NB4 (cell line): ENCODE results near the gene SCGB1D4.

ENCODE experiments used
- DNase-seq: peaks from one replicate; pipeline ENCODE4 v3.0.0; 2010; ENCODE audit warnings: low read depth
- H3K4me3 ChIP-seq: one replicate; pipeline ENCODE4 v1.5.1; 2011; ENCODE audit warnings: mild to moderate bottlenecking, low read depth, low read length, moderate library complexity
- MYC ChIP-seq: IDR thresholded peaks from 2 replicates; pipeline ENCODE4 v1.6.1; 2011; ENCODE audit warnings: low read depth, low read length
- POLR2A ChIP-seq: IDR thresholded peaks from 2 replicates; pipeline ENCODE4 v1.6.1; 2011; ENCODE audit warnings: mild to moderate bottlenecking; ENCODE audit not compliant: insufficient read length; ENCODE audit errors: extremely low read depth
- TF ChIP-seq, protein P1 (sequence below): IDR thresholded peaks from 2 replicates; pipeline ENCODE4 v1.6.1; 2011; ENCODE audit warnings: low read depth, low read length
- TF ChIP-seq, protein P2 (sequence below): IDR thresholded peaks from one replicate; pipeline ENCODE4 v1.5.1; 2012; ENCODE audit warnings: low read depth, low read length

Gene SCGB1D4

DNA sequence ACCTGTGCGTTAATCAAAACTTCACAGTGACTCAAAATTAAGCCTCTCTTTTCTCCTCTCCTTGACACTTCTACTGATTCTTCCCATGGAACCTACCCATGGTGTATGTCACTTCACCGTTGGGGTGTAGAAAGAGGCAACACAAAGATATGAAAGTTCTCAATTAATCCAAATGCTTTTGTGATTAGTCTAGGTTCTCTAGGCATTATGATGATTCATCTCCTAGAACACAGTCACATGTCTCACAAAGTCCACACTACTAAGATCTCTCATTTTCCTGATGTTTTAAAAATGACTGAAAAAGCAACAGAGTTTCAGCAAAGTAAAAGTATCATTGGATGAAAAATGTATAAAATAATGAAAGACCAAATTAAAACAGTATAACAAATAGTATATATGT, 42.6 kb downstream of the SCGB1D4 start:
- DNase-seq = no peak
- no peak for TF ChIP-seq MYC
- TF ChIP-seq, protein P1, sequence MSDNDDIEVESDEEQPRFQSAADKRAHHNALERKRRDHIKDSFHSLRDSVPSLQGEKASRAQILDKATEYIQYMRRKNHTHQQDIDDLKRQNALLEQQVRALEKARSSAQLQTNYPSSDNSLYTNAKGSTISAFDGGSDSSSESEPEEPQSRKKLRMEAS = no peak
- H3K4me3 ChIP-seq = no peak overlapping the region

DNA sequence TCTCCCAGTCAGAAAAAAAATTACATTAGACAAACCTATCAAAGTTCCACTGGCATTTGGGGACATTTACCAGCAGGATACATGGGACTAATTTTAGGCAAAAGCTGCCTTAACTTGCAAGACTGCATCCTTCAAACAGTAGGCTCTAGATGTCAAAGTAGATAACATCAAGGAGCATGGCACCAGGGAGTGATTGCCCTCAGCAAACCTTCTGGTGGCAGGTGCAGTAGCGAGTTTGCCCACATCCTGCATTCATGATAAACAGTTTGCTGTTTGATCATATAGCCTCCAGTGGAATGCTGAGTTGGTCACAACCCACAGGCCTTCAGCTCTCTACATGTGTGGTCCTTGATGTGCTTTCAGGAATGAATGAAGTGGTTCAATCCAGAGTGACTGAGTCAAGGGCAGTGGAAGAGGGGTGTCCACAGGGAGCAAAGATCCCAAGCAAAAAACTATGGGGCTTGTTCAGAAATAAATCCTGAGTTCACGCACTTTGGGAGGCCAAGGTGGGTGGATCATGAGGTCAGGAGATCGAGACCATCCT, 44.8 kb downstream of the SCGB1D4 start:
- DNase-seq = no peak
- no peak overlapping the region for H3K4me3 ChIP-seq
- TF ChIP-seq, protein P1 = no peak
- TF ChIP-seq MYC = no peak
- TF ChIP-seq, protein P2, sequence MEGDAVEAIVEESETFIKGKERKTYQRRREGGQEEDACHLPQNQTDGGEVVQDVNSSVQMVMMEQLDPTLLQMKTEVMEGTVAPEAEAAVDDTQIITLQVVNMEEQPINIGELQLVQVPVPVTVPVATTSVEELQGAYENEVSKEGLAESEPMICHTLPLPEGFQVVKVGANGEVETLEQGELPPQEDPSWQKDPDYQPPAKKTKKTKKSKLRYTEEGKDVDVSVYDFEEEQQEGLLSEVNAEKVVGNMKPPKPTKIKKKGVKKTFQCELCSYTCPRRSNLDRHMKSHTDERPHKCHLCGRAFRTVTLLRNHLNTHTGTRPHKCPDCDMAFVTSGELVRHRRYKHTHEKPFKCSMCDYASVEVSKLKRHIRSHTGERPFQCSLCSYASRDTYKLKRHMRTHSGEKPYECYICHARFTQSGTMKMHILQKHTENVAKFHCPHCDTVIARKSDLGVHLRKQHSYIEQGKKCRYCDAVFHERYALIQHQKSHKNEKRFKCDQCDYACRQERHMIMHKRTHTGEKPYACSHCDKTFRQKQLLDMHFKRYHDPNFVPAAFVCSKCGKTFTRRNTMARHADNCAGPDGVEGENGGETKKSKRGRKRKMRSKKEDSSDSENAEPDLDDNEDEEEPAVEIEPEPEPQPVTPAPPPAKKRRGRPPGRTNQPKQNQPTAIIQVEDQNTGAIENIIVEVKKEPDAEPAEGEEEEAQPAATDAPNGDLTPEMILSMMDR = no peak

DNA sequence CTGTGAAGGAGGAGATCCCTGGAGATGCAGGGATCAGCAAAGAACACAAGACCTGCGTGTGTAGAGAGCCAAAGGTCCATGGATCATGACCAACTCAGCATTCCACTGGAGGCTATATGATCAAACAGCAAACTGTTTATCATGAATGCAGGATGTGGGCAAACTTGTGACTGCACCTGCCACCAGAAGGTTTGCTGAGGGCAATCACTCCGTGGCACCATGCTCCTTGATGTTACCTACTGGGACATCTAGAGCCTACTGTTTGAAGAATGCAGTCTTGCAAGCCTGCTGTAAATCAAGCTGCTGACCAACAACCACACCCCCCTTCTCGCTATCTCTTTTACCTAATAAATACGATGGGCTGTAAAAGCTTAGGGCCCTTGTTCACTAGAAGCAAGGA, 47.2 kb downstream of the SCGB1D4 start:
- TF ChIP-seq POLR2A = no peak
- TF ChIP-seq, protein P2 = no peak
- TF ChIP-seq MYC = no peak
- TF ChIP-seq, protein P1 = no peak
- DNase-seq = no peak
- H3K4me3 ChIP-seq = no peak overlapping the region
